ENCODE measurements around the gene ZNF2. TPM values are rescaled to one million over a fixed set of nuclear protein-coding genes. Genes with fewer than 3 reads are reported as not detected.

ZNF2 gene
- total RNA-seq, 1 donor from 2014 or later: 7.0 TPM

DNA sequence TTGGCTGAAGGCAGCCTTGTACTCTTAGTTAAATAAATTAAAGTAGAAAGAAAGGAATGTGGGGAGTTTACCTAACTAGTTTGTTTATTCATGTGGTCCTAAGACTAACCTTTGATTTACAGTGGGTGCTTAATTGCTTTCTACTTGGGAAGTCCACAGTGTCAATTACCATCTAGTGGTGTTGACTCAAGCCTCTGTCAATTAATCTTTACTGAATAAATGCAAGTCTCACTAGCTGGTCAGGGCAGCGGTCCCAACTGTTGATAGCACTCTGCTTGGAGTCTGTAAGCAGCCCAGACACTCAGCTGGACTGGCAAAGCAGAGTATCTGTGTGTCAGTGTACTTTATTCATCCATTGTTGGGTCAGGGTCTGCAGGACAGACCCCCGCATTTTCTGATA is 21.8 kb upstream of the ZNF2 start:
- DNase-seq (ENCODE audit: low read depth, low spot score): no peak
- no peak overlapping the region for H3K4me3 Mint-ChIP-seq
- no peaks in the 10 kb centered on the region for H3K4me1 Mint-ChIP-seq
- H3K27me3 Mint-ChIP-seq (ENCODE audit: low read depth): no peaks in the 10 kb centered on the region
- H3K9me3 Mint-ChIP-seq: peaks cover 52% of the 10 kb centered on the region
- H3K36me3 Mint-ChIP-seq (ENCODE audit: low read depth): peaks cover 78% of the 10 kb centered on the region
- TF ChIP-seq, protein P1, sequence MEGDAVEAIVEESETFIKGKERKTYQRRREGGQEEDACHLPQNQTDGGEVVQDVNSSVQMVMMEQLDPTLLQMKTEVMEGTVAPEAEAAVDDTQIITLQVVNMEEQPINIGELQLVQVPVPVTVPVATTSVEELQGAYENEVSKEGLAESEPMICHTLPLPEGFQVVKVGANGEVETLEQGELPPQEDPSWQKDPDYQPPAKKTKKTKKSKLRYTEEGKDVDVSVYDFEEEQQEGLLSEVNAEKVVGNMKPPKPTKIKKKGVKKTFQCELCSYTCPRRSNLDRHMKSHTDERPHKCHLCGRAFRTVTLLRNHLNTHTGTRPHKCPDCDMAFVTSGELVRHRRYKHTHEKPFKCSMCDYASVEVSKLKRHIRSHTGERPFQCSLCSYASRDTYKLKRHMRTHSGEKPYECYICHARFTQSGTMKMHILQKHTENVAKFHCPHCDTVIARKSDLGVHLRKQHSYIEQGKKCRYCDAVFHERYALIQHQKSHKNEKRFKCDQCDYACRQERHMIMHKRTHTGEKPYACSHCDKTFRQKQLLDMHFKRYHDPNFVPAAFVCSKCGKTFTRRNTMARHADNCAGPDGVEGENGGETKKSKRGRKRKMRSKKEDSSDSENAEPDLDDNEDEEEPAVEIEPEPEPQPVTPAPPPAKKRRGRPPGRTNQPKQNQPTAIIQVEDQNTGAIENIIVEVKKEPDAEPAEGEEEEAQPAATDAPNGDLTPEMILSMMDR (conservative IDR thresholded peaks at IDR 0.05): no peak
- H3K27ac Mint-ChIP-seq (ENCODE audit: unreplicated experiment): no peak overlapping the region

DNA sequence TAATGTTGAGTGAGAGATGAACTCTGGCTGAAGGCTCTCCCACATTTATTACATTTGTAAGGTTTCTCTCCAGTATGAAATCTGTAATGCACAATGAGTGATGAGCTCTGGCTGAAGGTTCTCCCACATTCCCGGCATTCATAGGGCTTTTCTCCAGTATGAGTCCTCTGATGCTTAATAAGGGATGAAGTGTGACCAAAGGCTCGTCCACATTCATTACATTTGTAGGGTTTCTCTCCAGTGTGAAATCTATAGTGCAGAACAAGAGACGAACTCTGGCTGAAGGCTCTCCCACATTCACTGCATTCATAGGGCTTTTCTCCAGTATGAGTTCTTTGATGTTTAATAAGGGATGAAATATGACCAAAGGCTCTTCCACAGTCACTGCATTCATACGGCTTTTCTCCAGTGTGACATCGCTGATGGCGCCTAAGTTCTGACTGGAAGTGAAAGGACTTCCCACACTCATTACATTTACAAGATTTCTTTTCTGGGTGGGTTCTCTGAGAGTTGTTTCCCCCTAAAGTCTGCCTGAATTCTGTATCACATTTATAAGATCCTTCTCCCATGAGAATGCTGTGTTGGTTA is 16.1 kb upstream of the ZNF2 start:
- Mint-ChIP-seq H3K36me3 (ENCODE audit: low read depth) (peaks cover 93% of the 10 kb centered on the region), H3K4me3 (no peak overlapping the region), H3K9me3 (peaks cover 56% of the 10 kb centered on the region), H3K4me1 (no peaks in the 10 kb centered on the region), H3K27ac (ENCODE audit: unreplicated experiment) (no peak overlapping the region), H3K27me3 (ENCODE audit: low read depth) (no peaks in the 10 kb centered on the region)
- TF ChIP-seq, protein P1 (conservative IDR thresholded peaks at IDR 0.05): no peak
- no peak for DNase-seq (ENCODE audit: low read depth, low spot score)

DNA sequence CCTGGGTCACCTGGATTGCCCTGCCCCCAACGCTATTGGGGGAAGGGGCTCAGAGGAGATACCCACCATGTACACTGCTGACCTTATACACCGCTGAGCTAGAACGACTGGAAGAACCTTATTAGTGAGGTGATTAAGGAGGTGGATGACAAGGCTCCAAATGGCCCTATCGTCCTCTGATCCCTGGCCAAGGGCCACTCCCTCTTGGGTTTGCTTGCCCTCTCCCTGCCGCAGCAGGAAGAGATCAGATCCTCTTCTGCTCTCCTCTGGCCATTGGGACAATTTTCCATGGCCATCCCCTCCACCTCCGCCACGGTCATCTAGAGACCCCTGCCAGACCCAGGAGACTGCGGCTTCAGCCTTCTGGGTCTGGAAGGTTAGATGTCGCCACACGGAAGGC is 7.2 kb upstream of the ZNF2 start:
- TF ChIP-seq, protein P1 (conservative IDR thresholded peaks at IDR 0.05): no peak
- no peaks in the 10 kb centered on the region for H3K27me3 Mint-ChIP-seq (ENCODE audit: low read depth)
- no peak for DNase-seq (ENCODE audit: low read depth, low spot score)
- H3K36me3 Mint-ChIP-seq (ENCODE audit: low read depth): peaks cover 34% of the 10 kb centered on the region
- peaks cover 14% of the 10 kb centered on the region for H3K4me1 Mint-ChIP-seq
- no peak overlapping the region for H3K27ac Mint-ChIP-seq (ENCODE audit: unreplicated experiment)
- H3K4me3 Mint-ChIP-seq: peak overlapping the region; percentile 89
- peaks cover 4% of the 10 kb centered on the region for H3K9me3 Mint-ChIP-seq

DNA sequence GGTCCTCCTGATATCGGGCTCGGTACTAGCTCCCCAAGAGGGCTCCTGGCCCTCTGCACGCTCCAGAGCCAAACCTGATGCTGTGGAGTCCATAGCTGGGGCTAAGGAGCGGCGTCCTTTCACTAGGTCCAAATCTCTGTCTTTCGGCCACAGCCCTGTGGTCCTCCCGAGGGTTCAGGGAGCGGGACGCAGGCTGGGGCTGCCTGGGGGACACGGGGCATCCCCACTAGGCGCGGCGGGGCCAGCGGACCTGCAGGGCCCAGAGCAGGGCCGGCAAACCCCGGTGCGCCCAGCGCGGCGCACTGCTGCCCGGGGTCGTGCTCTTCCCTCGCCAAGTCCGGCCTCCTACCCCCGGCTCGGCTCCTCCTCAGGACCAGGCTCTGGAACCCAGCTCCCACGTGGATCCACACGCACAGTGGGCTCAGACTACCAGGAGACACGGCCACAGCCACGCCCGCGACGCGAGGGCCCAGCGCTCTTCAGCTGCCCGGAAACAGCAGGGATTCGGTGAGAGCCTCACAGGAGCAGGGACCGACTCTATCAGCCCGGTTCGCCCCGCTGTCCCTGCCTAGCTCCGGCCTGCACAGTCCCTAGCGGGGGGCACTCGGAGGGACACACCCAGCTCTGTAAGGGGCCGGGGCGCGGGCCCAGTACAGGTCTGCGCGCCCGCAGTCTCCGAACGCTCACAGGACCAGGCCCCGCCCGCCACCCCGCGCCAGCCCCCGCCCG is 6.6 kb upstream of the ZNF2 start:
- no peaks in the 10 kb centered on the region for H3K27me3 Mint-ChIP-seq (ENCODE audit: low read depth)
- TF ChIP-seq, protein P1 (conservative IDR thresholded peaks at IDR 0.05): peak; percentile 2
- H3K36me3 Mint-ChIP-seq (ENCODE audit: low read depth): peaks cover 28% of the 10 kb centered on the region
- peak; percentile 18 for DNase-seq (ENCODE audit: low read depth, low spot score)
- peak overlapping the region; percentile 89 for H3K4me3 Mint-ChIP-seq
- peaks cover 16% of the 10 kb centered on the region for H3K4me1 Mint-ChIP-seq
- no peak overlapping the region for H3K27ac Mint-ChIP-seq (ENCODE audit: unreplicated experiment)
- H3K9me3 Mint-ChIP-seq: peaks cover 4% of the 10 kb centered on the region

DNA sequence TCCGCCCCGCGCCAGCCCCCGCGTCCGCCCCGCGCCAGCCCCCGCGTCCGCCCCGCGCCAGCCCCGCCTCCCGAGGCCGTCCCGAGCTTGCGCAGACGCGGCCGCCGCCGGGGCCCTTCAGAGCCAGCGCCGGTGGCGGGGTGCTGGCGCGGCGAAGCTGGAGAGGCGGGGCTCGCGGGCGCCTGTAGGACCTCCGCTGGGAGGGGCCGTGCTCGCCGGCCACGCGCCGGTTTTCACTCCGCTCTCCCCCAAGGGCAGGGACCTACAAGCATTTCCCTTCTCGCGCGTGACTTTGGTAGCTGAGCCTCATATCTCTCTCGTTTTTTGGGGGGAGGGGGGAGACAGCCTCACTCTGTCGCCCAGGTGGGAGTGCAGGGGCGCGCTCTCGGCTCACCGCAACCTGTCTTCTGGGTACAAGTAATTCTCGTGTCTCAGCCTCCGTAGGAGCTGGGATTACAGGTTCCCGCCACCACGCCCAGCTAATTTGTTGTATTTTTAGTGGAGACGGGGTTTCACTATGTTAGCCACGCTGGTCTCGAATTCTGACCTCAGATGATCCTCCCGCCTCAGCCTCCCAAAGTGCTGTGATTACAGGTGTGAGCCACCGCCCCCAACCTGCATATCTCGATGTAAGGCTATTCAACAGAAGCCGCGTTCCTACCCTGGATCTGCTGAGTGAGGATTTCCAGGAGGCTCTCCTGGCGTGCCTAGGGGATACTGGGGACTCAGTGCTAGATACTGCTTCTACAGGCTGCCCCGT is 5.7 kb upstream of the ZNF2 start, which contains the start of gene ZNF514:
Gene ZNF514 (minus strand): TSS at position 159 of the 760 bp plus-strand sequence. CDS start 6,595 bp downstream, outside the sequence.
- Mint-ChIP-seq H3K36me3 (ENCODE audit: low read depth) (peaks cover 20% of the 10 kb centered on the region), H3K4me1 (peaks cover 24% of the 10 kb centered on the region), H3K4me3 (peak within 1 kb of the TSS; percentile 92), H3K27ac (ENCODE audit: unreplicated experiment) (peak within 1 kb of the TSS; percentile 27), H3K9me3 (peaks cover 4% of the 10 kb centered on the region), H3K27me3 (ENCODE audit: low read depth) (no peaks in the 10 kb centered on the region)
- peak; percentile 62 for DNase-seq (ENCODE audit: low read depth, low spot score)
- TF ChIP-seq, protein P1 (conservative IDR thresholded peaks at IDR 0.05): no peak
